ENCODE data around the gene SMARCAD1. TPM values are rescaled to one million over a fixed set of nuclear protein-coding genes. Genes with fewer than 3 reads are reported as not detected.

SMARCAD1 gene
- polyA plus RNA-seq, 1 donor (not counting 4 experiments of a cell fraction or from before 2014, with no cell fraction given), result 27.8 TPM

DNA sequence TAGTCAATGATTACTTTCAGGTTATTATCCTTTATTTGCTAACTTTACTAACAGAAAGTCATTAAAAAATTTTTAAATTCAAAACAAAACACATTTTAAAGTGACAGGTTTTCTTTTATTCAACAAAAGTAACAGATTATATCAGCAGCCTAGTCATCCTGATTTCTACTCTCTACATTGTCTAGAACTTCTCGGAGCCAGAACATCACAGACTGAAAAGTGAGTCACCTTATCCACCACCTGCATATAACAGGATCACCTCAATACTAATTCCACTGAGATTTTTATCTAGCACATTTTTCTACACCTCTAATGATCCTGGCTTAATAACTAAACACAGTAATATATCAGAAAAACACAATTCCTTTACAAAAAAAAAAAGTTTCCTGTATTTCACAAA lies 47.9 kb upstream of the SMARCAD1 start:
- Histone ChIP-seq H3K27ac (ENCODE audit: control insufficient read depth, insufficient read depth, low read length) (no peak overlapping the region), H3K9me1 (ENCODE audit: control insufficient read depth, extremely low read depth, insufficient read depth, low read length) (no peaks in the 10 kb centered on the region), H3K4me1 (ENCODE audit: control insufficient read depth, extremely low read depth, insufficient read depth, low read length) (no peaks in the 10 kb centered on the region), H3K4me2 (ENCODE audit: control insufficient read depth, extremely low read depth, insufficient read depth, low read depth, low read length) (no peak overlapping the region), H3K9me3 (ENCODE audit: control insufficient read depth, low read depth, low read length) (no peaks in the 10 kb centered on the region), H4K20me1 (ENCODE audit: control insufficient read depth, extremely low read depth, insufficient read depth, low read length) (no peaks in the 10 kb centered on the region), H3K9ac (ENCODE audit: control insufficient read depth, extremely low read depth, insufficient read depth, low read length) (no peak overlapping the region), H3K36me3 (ENCODE audit: control insufficient read depth in 2 of 2, extremely low read depth in 1 of 2, insufficient read depth in 2 of 2, low read length in 2 of 2) (no peaks in the 10 kb centered on the region), H3K79me2 (ENCODE audit: control insufficient read depth, insufficient read depth, low read length) (no peaks in the 10 kb centered on the region), H3K27me3 (ENCODE audit: control insufficient read depth, extremely low read depth, insufficient read depth, low read length) (no peaks in the 10 kb centered on the region), H3K4me3 (ENCODE audit: control insufficient read depth in 2 of 3, extremely low read depth in 1 of 3, insufficient read depth in 2 of 3, low read depth in 1 of 3, low read length in 3 of 3) (no peak overlapping the region), H2AFZ (ENCODE audit: control insufficient read depth, low read length) (no peak overlapping the region)
- DNase-seq (ENCODE audit: low read depth, low spot score) (no peak), FAIRE-seq (no peak)
- dilution Hi-C loops (cut with MboI; ENCODE audit: extremely low pct_ligation_motif_present, low sequenced_read_pairs), result no loop called here
- TF ChIP-seq, protein P1, sequence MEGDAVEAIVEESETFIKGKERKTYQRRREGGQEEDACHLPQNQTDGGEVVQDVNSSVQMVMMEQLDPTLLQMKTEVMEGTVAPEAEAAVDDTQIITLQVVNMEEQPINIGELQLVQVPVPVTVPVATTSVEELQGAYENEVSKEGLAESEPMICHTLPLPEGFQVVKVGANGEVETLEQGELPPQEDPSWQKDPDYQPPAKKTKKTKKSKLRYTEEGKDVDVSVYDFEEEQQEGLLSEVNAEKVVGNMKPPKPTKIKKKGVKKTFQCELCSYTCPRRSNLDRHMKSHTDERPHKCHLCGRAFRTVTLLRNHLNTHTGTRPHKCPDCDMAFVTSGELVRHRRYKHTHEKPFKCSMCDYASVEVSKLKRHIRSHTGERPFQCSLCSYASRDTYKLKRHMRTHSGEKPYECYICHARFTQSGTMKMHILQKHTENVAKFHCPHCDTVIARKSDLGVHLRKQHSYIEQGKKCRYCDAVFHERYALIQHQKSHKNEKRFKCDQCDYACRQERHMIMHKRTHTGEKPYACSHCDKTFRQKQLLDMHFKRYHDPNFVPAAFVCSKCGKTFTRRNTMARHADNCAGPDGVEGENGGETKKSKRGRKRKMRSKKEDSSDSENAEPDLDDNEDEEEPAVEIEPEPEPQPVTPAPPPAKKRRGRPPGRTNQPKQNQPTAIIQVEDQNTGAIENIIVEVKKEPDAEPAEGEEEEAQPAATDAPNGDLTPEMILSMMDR (optimal IDR thresholded peaks at IDR 0.05 in 1 of 3, IDR thresholded peaks at IDR 0.05 in 1 of 3, conservative IDR thresholded peaks at IDR 0.05 in 1 of 3; ENCODE audit: extremely low read depth in 1 of 3, insufficient read depth in 2 of 3, low read length in 3 of 3), result no peak

DNA sequence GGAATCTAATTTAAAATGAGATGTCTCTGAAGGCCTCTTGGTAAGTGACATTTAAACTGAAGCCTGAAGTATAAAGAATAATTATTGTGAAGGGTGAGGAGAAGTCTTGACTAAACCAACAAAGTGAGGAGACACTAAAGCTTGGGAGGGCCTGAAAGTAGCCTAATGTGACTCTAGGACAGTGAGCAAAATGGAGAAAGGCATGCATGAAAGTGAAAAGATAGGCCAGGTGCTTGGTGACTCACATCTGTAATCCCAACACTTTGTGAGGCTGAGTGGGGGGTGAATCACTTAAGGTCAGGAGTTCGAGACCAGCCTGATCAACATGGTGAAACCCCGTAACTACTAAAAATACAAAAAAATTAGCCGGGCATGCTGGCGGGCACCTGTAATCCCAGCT lies 46.9 kb upstream of the SMARCAD1 start:
- Histone ChIP-seq H3K9me1 (ENCODE audit: control insufficient read depth, extremely low read depth, insufficient read depth, low read length) (no peaks in the 10 kb centered on the region), H3K36me3 (ENCODE audit: control insufficient read depth in 2 of 2, extremely low read depth in 1 of 2, insufficient read depth in 2 of 2, low read length in 2 of 2) (no peaks in the 10 kb centered on the region), H3K79me2 (ENCODE audit: control insufficient read depth, insufficient read depth, low read length) (no peaks in the 10 kb centered on the region), H3K9me3 (ENCODE audit: control insufficient read depth, low read depth, low read length) (no peaks in the 10 kb centered on the region), H3K4me1 (ENCODE audit: control insufficient read depth, extremely low read depth, insufficient read depth, low read length) (no peaks in the 10 kb centered on the region), H4K20me1 (ENCODE audit: control insufficient read depth, extremely low read depth, insufficient read depth, low read length) (no peaks in the 10 kb centered on the region), H3K4me2 (ENCODE audit: control insufficient read depth, extremely low read depth, insufficient read depth, low read depth, low read length) (no peak overlapping the region), H2AFZ (ENCODE audit: control insufficient read depth, low read length) (no peak overlapping the region), H3K27ac (ENCODE audit: control insufficient read depth, insufficient read depth, low read length) (no peak overlapping the region), H3K4me3 (ENCODE audit: control insufficient read depth in 2 of 3, extremely low read depth in 1 of 3, insufficient read depth in 2 of 3, low read depth in 1 of 3, low read length in 3 of 3) (no peak overlapping the region), H3K9ac (ENCODE audit: control insufficient read depth, extremely low read depth, insufficient read depth, low read length) (no peak overlapping the region), H3K27me3 (ENCODE audit: control insufficient read depth, extremely low read depth, insufficient read depth, low read length) (no peaks in the 10 kb centered on the region)
- dilution Hi-C loops (cut with MboI; ENCODE audit: extremely low pct_ligation_motif_present, low sequenced_read_pairs), result no loop called here
- no peak for DNase-seq (ENCODE audit: low read depth, low spot score)
- TF ChIP-seq, protein P1 (optimal IDR thresholded peaks at IDR 0.05 in 1 of 3, IDR thresholded peaks at IDR 0.05 in 1 of 3, conservative IDR thresholded peaks at IDR 0.05 in 1 of 3; ENCODE audit: extremely low read depth in 1 of 3, insufficient read depth in 2 of 3, low read length in 3 of 3), result no peak
- no peak for TF ChIP-seq EZH2 (IDR thresholded peaks at IDR 0.05; ENCODE audit: low read length)
- FAIRE-seq, result no peak

All from keratinocyte (primary cell).